ENCODE measurements around the gene DCAF10. TPM values are rescaled to one million over a fixed set of nuclear protein-coding genes. Genes with fewer than 3 reads are reported as not detected.

The DCAF10 gene
- total and polyA plus RNA-seq, 2 of the 13 experiments (the other 11 are each of a cell fraction or from before 2014, with no cell fraction given) = 9.2 to 20.3 TPM

GRCh38 chr9:37800631-37801286 is at the start of gene DCAF10 (continued):
- TF ChIP-seq KIAA2018 (CRISPR knock-in tag; IDR thresholded peaks at IDR 0.05; ENCODE audit: borderline replicate concordance) (no peak), U2AF1 (optimal IDR thresholded peaks at IDR 0.05; ENCODE audit: low read depth, low read length) (peak; percentile 82), NFYC (CRISPR knock-in tag; IDR thresholded peaks at IDR 0.05) (peak; percentile 59), SCMH1 (CRISPR knock-in tag; IDR thresholded peaks at IDR 0.05; ENCODE audit: borderline replicate concordance) (no peak), MYPOP (CRISPR knock-in tag; IDR thresholded peaks at IDR 0.05) (peak; percentile 42; the same call in 1 of the 2 replicates), SP140L (CRISPR knock-in tag; IDR thresholded peaks at IDR 0.05; ENCODE audit: borderline replicate concordance) (peak; percentile 31; the same call in 1 of the 2 replicates), ZNF850 (CRISPR knock-in tag; conservative IDR thresholded peaks at IDR 0.05) (no peak), ZNF674 (CRISPR knock-in tag; IDR thresholded peaks at IDR 0.05; ENCODE audit: low read depth) (no peak), THAP8 (CRISPR knock-in tag; IDR thresholded peaks at IDR 0.05; ENCODE audit: borderline replicate concordance) (0 out of 2 replicates have a peak, but pooled peaks have one; percentile 67), KLF6 (CRISPR knock-in tag; IDR thresholded peaks at IDR 0.05) (peak; percentile 94), PRPF4 (IDR thresholded peaks at IDR 0.05; ENCODE audit: low read depth, low read length, poor library complexity, severe bottlenecking) (no peak), ZNF768 (CRISPR knock-in tag; IDR thresholded peaks at IDR 0.05) (peak; percentile 90), SP4 (CRISPR knock-in tag; IDR thresholded peaks at IDR 0.05) (peak; percentile 89), CEBPB (IDR thresholded peaks at IDR 0.05; ENCODE audit: borderline replicate concordance, low read depth, low read length) (no peak), HOXA9 (CRISPR knock-in tag; IDR thresholded peaks at IDR 0.05; ENCODE audit: borderline replicate concordance) (no peak; the same call in 1 of the 2 replicates), ZSCAN21 (CRISPR knock-in tag; IDR thresholded peaks at IDR 0.05; ENCODE audit: borderline replicate concordance) (peak; percentile 92), REL (CRISPR knock-in tag; conservative IDR thresholded peaks at IDR 0.05) (0 out of 2 replicates have a peak, but pooled peaks have one; percentile 71), BATF2 (CRISPR knock-in tag; IDR thresholded peaks at IDR 0.05) (no peak), PAX8 (CRISPR knock-in tag; IDR thresholded peaks at IDR 0.05; ENCODE audit: borderline replicate concordance) (no peak)

Data from HepG2 (cell line).